T1000 (cell line): ENCODE results near the gene ZDHHC14.
"Not testable (repeated sequence)": the region's sequence is repeated elsewhere in the genome, so short reads cannot be mapped to it uniquely, and the experiment has no call there.

Experiments used
- DNase-seq: peaks from one replicate; lab custom pipeline; 2025; ENCODE audit warnings: mixed read lengths; lab: John Stamatoyannopoulos, UW

Gene ZDHHC14

DNA sequence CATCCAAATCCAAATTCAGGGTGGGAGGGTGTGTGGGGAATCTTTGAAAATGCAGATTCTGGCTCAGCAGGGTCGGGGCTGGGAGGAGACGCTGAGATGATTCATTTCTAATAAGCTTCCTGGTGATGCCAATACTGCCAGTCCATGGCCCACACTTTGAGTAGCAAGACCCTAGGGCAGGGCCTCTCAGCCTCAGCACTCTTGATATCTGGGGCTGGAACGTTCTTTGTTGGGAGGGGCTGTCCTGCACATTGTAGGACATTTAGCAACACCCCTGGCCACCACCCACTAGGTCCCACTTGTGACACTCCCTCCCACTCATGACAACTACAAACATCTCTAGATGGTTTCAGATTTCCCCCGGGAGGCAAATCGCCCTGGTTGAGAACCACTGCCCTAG, 191.0 kb downstream of the ZDHHC14 start:
- no peak for DNase-seq

GRCh38 chr6:157574851-157575424, 193.9 kb downstream of the ZDHHC14 start:
- DNase-seq = no peak

GRCh38 chr6:157575436-157576145, 194.6 kb downstream of the ZDHHC14 start:
- DNase-seq = no peak

DNA sequence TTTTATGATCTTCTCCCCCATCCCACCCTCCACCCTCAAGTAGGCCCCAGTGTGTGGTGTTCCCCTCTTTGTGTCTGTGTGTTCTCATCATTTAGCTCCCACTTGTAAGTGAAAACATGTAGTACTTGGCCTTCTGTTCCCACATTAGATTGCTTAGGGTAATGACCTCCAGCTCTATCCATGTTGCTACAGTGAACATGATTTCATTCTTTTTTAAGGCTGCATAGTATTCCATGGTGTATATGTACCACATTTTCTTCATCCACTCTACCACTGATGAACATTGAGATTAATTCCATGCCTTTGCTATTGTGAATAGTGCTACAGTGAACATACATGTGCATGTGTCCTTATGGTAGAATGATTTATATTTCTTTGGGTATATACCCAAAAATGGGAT, 196.0 kb downstream of the ZDHHC14 start:
- not testable (repeated sequence) for DNase-seq

GRCh38 chr6:157578527-157578926, 197.5 kb downstream of the ZDHHC14 start:
- DNase-seq = not testable (repeated sequence)

DNA sequence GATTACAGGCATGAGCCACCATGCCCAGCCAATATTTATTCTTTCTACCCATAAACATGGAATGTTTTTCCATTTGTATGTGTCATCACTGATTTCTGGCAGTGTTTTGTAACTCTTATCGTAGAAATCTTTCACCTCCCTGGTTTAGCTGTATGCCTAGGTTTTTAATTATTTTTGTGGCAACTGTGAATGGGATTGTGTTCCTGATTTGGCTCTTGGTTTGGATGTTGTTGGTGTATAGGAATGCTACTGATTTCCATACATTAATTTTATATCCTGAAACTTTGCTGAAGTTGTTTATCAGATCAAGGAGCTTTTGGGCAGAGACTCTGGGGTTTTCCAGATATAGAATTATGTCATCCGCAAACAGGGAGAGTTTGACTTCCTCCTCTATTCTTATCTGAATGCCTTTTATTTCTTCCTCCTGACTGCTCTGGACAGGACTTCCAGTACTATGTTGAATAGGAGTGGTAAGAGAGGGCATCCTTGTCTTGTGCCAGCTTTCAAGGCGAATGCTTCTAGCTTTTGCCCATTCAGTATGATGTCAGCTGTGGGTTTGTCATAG, 198.6 kb downstream of the ZDHHC14 start:
- DNase-seq = no peak

- DNase-seq = no peak
Measured at GRCh38 chr6:157584036-157584435, 203.0 kb downstream of the ZDHHC14 start.

GRCh38 chr6:157585274-157586087, 204.5 kb downstream of the ZDHHC14 start:
- DNase-seq = no peak

DNA sequence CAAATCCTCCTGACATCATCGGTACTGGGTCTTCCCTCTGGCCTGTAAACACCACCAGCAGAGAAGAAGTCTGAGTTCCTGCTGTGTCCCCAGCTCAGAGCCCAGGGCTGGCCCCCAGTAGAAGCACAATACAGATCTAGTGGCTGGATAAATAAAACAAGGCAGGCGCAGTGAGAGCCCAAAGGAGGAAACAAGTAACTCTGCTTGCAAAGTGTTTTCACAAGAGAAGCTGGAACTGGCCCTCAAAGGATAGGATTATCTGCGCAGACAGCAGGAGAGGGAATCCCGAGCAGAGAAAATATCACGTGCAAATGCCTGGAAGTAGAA, 205.1 kb downstream of the ZDHHC14 start:
- DNase-seq = no peak

- DNase-seq = no peak
Measured at GRCh38 chr6:157586476-157587126, 205.6 kb downstream of the ZDHHC14 start.

GRCh38 chr6:157587127-157587926, 206.3 kb downstream of the ZDHHC14 start:
- no peak for DNase-seq

- DNase-seq = not testable (repeated sequence)
Measured at GRCh38 chr6:157590654-157591053, 209.7 kb downstream of the ZDHHC14 start.

DNA sequence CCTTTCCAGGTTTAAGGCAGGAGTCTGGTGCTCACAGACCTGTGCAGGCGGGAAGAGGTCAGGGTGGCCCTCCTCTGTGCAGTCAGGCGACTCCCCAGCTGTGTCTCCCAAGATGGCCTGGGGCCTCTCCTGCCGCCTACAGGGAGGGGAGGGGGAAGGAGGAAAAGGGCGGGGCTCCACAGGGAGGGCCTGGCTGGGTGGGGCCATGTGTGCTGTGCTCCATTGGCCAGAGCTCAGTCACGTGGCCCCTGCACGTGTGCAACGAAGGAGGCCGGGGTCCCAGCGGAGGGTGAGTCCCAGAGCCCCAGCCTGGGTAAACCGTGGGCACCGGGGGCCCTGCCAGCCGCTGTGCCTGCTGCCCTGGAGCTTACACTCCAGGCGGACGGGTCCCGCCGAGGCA, 211.6 kb downstream of the ZDHHC14 start:
- no peak for DNase-seq

- DNase-seq = no peak
Measured at GRCh38 chr6:157592980-157593379, 212.0 kb downstream of the ZDHHC14 start.

DNA sequence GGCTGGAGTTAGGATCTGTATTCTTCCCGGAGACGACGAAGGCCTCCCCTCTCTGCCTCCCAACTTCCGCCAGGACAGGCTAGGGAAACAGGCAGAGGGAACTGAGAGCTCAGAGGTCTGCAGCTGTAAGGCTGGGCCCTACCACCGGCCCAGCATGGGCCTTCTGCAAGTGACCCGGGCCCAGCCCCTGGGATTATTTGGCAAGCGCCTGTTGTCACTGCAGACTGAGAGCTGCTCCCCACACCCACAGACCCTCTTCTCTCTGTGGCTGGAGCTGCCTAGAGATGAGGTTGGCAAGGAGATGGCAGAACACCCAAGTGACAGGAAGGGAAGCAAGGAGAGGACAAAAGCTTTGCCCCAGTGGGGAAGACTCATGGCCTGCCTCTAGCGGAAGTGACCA, 212.6 kb downstream of the ZDHHC14 start:
- no peak for DNase-seq

GRCh38 chr6:157594292-157594691, 213.3 kb downstream of the ZDHHC14 start:
- no peak for DNase-seq

- no peak for DNase-seq
Measured at GRCh38 chr6:157595768-157596167, 214.8 kb downstream of the ZDHHC14 start.

DNA sequence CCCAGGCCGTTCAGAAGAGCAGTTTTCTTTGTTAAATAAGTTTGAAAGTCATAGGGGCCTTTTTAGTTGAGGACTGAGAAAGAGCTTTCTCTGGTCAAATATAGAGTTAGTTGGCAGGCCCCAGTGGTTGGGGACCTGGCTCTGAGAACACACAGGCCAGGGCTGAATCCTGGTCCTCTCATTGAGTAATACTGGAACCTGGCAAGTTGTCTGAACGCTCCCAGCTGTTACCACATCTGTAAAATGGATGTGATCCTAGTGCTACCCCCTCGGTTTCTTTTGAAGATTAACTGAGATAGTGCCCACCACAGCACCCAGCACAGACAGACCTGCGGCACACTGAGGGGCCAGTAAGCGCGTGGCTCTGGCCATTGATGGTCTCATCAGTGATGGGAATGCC, 215.5 kb downstream of the ZDHHC14 start:
- no peak for DNase-seq

DNA sequence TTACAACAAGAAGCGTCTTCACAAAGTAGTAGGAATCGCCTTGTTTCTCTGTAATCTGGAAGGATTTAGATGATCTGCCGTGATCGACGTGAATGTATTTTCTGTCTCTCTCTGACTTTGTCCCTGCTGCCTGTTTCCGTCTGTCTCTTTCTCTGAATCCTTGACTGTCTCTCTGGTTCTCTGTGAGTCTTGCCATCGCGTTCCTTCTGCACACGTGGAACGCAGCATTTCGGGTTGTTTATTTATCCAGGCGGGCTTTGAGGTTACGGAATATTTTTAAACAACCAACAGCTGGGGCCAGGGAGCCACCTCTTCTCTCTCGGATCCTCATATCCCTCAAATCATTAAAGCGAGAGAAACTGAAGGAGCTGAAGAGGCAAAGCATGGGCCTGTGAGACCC, 215.9 kb downstream of the ZDHHC14 start:
- DNase-seq = no peak

- DNase-seq = no peak
Measured at GRCh38 chr6:157597461-157598312, 216.7 kb downstream of the ZDHHC14 start.

DNA sequence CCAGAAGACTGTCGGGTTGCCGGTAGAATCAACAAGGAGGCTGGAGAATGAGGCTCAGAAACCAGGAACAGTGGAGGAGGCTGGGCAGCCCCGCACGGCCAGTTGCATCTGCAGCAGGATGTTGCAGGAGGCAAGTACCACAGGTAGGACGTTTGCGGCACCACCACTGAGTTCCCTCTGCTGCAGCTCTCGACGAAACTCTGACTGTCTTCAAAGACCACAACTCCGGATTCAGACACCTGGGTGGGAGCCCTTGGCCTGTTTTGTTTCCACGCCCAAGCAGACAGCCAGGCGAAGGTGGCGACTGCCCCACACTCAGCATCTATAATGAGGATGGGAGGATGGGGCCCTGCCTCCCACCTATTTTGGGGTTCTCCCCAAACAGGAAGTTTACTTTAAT, 218.2 kb downstream of the ZDHHC14 start:
- DNase-seq = no peak
